GM21723 (cell line): ENCODE data around the gene KCNT2.

ENCODE experiments used
- ATAC-seq: cut with Tn5 transposase; IDR thresholded peaks from one replicate; pipeline ENCODE4 v1.9.1; 2021; ENCODE audit warnings: mild to moderate bottlenecking, moderate library complexity; ENCODE audit not compliant: unreplicated experiment

KCNT2 gene

DNA sequence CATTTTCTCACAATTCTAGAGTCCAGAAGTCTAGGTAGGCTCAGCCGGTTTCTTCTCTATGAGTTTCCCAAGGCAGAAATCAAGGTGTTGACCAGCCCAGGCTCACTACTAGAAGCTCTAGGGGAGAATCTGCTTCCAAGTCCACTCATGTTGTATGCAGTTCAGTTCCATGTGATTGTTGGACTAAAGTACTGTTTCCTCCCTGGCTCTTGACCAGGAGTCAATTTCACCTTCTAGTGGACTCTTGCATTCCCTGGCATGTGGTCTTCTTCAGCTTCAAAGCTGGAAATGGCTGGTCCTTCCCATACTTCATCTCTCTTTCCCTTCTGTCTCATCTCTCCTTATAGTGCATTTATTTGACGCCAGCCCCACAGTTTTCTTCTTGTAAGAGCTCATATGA, 153.4 kb downstream of the KCNT2 start:
- no peak for ATAC-seq

DNA sequence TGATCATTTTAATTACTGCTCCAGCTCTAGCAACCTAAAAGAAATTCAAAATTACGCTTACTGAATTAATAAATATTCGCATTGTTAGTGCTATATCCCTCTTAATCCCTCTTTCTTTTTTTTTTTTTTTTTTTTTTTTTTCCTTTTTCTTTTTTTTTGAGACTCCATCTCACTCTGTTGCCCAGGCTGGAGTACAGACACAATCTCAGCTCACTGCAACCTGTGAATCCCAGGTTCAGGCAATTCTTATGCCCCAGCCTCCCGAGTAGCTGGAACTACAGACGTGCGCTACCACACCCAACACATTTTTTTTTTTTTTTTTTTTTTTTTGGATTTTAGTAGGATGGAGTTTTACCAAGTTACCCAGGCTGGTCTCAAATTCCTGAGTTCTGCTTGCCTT, 157.1 kb downstream of the KCNT2 start:
- no peak for ATAC-seq

DNA sequence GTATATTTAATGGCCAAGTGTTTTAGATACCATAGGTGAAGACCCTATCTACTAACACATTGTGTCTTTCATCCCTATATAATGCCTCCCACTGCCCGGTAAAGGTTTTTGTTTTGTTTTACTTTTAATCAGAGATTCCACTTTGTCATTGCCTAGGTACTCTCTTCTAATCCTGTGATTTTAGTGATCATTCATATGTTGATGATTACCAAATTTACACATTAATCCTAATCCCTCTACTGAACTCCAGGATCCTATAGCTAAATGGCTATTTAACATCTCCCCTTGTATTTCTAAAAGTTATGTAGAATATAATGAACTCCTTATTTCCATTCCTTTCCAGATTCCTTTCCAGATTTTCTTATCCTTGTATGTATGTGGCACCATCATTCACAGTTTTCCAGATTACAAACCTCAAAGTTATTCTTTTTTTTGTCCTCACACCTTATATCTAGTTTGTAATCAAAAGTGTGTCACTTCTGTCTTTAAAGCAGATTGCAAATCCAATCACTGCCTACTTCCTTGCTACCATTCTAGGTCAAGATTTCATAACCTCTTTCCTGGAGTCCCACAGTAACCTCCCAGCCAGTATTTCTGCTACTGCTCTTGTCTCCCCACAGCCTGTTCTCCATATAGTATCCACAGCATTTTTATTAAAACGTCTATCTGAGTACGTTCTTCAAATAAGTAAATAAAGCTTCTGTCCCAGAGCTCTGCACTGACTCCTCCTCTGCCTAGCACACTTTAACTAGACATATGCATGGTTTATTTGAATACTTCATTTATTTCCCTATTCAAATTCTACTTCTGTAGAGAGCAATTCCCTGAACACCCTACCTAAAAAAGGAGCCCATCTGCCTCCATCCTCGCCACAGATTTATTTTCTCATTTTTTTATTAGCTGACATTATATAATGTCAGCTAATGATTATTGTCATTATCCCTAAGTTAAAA, 157.8 kb downstream of the KCNT2 start:
- ATAC-seq = no peak

DNA sequence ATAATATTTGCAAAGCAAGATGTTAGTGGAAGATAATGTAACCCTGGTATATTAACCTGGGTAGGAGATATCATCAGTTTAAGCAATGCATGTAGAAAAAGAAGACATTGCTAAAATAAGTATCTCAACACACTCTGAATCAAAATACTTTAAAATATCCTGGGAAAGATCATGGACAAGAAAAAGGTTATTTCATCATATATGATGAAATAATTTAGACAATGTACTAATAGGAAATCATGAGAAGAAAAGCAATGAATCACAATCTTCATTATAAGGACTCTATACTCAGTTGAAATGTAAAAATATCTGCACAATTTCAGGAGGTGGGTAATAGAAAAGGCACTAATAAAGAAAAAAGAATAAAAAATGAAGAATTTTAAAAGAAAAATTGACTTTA, 158.8 kb downstream of the KCNT2 start:
- no peak for ATAC-seq

DNA sequence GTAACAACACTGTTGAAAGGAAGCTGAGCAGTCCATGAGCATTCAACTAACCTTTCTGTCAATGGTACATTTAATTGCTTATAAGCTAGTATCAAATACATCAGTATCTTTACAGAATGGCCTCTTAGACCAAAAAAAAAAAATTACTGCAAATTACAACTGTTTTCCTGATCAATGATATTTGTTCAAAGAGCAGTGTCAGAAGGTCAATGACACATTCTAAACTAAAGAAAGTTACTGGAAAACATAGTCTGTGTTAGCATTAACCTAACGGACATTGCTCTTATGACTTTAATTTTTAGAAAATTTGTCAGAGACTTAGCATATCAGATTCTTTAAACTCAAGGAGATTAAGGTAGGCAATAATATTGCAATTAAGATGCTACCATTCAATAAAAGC, 162.5 kb downstream of the KCNT2 start:
- ATAC-seq = no peak

DNA sequence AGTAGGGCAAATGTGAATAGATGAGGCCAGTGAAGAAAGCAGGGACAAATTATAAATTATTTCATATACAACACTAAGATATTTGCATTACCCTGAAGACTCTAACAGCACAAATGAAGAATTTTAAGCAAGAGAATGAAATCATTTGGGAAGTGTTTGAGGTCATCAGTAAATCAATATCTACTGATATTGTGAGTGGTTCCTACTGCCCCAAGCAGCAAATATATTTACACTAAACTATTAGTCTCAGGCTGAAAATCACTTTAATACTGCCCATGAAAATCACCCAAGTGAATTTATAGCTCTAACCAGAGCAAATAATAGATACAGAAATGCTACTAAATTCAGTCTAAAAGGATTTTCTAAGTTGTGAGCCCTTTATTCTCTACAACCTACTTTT, 163.6 kb downstream of the KCNT2 start:
- ATAC-seq = no peak

DNA sequence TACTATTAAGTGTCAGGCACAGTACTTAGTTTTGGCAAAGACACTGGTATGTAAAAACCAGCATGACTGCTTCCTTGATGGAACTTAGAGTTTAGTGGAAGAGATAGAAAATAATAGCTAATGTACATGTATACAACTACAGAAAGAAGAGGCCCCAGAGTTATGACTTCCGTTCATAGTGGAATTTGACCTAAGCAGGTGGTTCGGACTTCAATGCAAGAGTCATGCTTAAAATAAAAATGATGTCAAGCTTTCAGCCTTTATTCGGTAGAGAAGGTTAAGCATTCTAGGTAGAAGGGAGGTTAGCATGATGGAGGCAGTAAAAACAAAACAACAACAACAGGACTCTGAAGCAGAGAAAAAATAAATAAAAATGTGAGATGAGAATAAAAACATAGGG, 165.9 kb downstream of the KCNT2 start:
- ATAC-seq = no peak

DNA sequence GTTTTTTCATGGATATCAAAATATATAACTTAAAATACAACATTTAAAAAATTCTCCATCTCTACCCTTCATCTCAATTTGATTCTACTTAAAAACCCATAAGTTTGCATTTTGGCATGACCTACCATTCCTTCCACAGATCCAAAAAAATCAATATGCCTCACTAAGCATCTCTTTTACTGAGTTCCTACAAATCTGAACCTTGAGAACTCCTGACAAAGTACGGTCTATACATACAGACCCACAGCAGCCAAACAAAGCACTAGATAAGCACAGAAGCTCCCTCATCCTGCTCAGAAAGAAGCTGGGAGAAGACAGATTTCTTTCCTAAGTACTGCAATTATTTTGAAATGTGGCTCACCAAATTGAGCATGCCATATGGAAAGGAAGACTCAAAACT, 167.5 kb downstream of the KCNT2 start:
- no peak for ATAC-seq

DNA sequence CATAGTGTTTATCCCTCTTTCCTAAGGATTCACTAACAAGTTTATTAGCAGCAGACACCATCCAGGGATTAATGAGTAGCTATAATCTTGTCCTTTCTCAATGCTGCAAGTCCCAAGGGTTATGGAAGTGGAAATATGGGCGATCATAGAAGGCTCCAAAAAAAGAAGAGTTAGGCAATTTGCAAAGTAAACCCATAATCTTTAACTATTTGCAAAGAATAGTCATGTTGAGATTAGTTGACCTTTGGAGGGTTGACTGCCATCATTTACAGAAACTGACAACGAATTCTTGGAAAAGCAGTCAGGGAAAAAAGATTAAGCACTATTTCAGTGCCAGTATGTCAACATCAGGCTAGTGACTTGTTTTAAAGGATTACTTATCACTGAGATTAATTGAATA, 169.9 kb downstream of the KCNT2 start:
- no peak for ATAC-seq

DNA sequence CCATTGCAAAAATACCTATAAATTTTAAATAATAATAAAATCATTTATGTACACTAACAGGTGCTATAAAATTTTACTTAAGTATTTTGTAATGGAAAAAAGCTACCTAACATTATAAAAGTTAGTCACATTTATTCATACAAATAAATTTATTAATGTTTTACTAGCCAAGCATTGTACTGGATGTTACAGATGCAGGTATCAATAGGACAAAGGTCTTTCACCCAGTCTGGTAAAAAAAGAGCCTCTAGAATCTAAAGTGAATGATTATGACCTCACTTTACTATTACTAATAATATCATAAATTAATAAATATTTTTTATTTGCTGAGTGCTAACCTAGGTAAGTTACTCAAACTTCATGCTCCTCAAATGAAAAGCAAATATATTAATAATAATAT, 170.6 kb downstream of the KCNT2 start:
- ATAC-seq = no peak

DNA sequence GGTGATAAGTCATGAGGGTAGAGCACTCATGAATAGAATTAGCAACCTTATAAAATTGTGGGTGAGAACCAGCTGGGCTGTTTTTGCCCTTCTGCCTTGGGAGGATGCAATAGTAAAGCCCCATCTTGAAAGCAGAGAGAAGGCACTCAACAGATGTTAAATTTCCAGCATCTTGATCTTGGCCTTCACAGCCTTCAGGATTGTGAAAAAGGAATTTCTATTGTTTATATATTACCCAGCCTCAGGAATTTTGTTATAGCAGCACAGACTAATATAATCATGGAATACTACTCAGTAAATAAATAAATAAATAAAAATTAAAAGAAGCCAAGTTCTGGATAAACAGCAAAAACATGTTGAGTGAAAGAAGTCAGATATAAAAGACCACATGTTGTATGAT, 175.2 kb downstream of the KCNT2 start:
- no peak for ATAC-seq

DNA sequence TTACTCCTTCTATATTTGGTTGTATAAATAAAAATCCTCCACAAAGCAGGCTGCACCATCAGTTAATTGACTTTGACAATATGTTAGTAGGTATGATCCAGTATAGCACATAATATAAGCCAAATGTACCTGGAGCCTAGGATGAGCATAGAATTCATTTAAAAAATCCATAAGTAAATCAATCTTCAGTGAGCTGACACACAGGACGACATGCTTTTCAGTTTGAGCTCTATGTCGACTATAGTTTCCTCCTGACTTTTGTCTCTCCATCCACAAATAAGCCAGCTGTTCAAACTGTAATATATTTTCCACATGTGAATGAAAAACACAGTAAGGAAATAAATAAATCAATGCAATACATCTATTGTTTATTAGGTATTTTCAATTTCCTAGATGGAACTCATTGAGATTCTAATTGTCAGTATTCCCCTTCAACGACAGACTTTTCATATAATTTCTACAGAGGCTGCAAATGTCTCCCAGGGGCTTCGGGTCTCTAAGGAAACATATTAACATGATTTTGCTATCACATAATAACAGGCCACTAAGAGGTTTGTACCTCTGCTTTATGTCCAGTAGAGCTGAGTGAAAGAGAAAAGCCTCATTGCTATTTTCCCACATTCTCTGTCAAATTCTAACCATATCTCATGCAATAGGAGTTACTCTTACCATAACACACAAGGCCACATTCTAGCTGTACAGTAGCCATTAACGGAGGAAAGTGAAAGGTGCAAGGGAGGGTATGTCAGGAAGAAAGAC, 180.1 kb downstream of the KCNT2 start:
- no peak for ATAC-seq

DNA sequence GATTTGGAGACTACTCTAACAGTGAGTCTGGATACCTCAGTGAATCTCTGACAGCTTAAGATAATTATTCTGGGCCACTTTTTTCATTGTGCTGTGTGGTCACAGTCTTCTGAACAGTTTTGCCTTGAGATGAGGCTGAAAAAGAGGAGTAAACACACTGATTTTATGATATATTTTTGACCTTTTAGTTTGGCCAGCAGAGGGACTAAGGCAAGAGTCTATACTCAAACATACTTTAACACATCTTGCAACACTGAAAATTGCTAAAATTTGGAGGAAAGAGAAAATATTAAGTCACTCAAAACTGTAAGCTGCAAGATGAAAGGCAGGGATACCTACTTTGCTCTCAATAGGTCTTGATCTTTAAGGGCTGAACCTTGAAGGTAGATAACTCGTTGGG, 182.7 kb downstream of the KCNT2 start:
- no peak for ATAC-seq

DNA sequence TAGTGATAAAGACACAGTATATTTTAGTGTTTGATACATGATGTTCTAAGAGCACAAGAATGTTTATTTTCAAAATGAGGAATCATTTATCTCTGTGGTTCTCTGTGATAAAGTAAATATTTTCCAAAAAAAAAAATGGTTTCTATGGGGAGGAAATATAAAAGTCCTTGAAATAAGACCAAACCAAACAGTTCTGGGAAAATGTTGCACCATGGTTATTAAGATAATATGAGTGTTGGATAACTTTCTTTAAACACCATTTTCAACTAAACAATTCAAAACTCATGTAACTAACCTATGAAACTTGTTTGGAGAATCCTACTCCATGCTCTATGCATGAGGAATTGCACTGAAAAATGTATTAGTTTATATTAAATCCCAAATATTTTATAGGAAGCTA, 184.6 kb downstream of the KCNT2 start:
- no peak for ATAC-seq

DNA sequence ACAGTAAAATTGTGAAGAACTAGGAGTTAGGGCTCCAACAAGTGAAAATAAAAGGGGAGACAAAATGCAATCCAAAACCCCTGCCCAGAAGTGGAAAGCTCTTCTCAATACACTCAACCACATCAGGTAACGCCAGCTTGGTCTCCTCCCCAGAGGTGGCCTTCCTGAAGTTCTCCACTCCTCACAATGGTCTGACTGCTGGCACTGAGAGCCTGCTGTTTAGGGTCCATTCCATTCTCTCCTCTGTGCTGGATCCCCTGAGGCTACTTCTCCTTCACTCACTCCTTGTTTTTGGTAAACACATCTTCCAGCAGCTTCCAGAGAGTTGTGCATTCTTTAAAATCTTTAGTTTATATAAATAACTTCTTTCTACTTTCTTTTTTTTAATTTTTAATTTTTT, 189.5 kb downstream of the KCNT2 start:
- ATAC-seq = no peak

DNA sequence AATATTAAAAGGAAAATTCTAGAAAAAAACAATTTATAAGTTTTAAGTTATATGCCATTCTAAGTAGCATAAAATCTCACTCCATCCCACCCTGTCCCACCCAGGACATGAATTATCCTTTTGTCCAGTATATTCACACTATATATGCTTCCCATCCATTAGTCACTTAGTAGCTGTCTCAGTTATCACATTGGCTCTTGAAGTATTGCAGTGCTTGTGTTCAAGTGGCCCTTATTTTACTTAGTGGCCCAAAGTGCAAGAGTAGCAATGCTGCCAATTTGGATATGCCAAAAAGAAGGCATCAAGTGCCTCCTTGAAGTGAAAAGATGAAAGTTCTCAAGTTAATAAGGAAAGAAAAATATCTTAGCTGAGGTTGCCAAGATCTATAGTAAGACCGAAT, 192.3 kb downstream of the KCNT2 start:
- no peak for ATAC-seq

DNA sequence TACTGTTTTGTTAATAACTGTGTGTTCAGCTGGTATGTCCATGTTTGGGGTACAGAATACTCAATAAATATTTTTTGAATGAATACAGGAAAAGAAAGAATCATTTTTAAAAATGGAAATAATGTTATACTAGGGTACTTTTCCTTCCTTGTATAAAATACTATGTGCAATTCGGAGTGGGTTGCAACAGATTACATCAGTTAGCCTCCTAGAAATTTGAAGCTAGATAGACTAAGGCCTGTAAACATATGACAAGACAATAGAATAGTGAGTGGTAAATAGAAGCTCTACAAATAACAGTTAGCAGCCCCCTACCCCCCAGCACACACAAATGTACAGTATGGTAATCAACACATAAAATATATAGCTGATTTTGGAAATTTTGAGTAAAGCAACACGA, 195.9 kb downstream of the KCNT2 start:
- ATAC-seq = no peak

DNA sequence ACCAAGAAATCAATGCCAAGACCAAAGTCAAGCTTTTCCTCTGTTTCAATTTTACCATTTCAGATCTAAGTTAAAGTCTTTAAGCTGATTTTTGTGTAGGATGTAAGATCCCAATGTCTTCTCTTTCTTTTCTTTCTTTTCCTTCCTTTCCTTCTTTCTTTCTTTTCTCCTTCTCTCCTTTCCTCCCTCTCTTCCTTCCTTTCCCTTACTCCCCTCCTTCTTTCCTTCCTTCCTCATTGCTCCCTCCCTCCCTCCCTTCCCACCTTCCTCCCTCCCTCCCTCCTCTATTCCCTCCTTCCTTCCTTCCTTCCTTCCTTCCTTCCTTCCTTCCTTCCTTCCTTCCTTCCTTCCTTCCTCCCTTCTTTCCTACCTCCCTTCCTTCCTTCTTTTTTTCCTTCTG, 197.5 kb downstream of the KCNT2 start:
- ATAC-seq = no peak

DNA sequence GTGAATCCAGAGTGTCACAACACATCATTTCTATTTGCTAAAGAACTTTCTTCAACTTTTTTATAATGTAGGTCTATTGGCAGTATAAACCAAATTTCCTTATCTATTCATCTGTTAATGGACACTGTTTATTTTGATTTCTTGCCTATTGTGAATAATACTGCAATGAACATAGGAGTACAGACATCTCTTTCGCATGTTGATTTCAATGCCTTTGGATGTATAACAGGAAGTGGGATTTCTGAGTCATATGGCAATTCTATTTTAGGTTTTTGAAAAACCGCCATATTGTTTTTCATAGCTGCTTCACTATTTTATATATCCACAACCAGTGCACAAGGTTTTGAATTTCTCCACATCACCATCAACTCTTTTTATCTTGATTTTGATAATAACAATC, 198.7 kb downstream of the KCNT2 start:
- no peak for ATAC-seq

DNA sequence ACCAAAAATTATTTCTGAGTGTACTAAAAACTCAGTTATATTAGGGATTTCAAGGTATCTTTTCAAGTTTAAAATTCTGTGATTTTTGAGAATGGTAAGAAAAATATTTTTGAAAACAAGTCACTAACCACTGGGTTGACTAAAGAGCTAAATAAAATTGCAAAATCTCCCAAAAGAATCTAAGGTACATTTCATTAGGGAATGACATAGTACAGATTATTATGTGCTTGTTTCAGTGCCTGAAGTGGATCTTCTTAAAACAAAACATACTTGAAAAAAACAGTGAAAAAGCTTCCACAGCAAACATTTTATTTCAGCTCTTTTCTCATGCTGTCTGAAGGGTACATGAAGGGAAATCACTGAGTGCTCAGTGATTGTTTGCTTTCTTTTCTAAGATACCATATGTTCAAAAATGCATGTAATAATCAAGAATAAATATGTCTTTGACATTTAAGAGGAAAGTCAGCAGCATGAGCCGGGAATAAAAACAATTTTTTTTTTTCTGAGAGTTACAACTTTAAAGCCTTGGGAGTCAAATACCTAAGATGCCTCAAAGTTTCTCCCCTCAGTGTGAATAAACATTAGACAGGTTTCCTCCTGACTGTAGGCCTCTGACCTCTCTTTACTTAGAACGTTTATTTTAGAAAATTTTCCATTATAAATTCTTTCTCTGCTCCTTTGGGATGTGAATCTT, 200.7 kb downstream of the KCNT2 start:
- no peak for ATAC-seq

DNA sequence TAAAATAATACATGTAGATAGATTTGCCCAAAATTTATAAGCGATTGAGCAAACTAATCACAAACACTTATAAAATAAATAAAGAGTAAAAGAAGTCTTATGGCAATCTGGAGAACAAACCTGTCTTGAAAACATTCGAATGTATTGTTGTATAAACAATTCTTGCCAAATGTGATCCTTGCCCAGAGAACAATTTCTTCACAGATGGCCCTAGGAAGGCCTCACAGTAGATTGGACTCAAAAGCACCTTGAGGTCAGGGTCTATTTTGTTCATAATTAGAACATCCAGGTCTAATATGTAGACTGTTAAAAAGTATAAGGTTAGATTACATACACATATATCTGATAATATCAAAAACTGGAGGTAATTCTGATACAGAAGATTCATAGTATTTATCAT, 202.4 kb downstream of the KCNT2 start:
- no peak for ATAC-seq
